Gastroesophageal sphincter (tissue), 4 donors: ENCODE measurements around the gene RPL11. TPM values are rescaled to one million over a fixed set of nuclear protein-coding genes. Genes with fewer than 3 reads are reported as not detected.

ENCODE experiments used
- ATAC-seq: fragments of 150-250 bp; one replicate; pipeline ENCODE4 v1.9.1; 2016; ENCODE audit warnings: mild to moderate bottlenecking, moderate library complexity
- H3K27ac ChIP-seq, 4 donors: fragments of 200-600 bp; sonication (generic) in 3 of 4; 1 replicate in 3 of 4; 2 replicates in 1 of 4; pipeline ENCODE4 v1.5.1; 2016 to 2019
- H3K27me3 ChIP-seq: fragments of 200-600 bp; sonication (generic); one replicate; pipeline ENCODE4 v1.5.1; 2019
- H3K36me3 ChIP-seq, 2 donors: fragments of 200-600 bp; sonication (generic); one replicate each; pipeline ENCODE4 v1.5.1; 2019; ENCODE audit warnings: control low read depth in 1 of 2
- H3K4me1 ChIP-seq, 3 donors: fragments of 200-600 bp; sonication (generic); 1 replicate in 2 of 3; 2 replicates in 1 of 3; pipeline ENCODE4 v1.5.1; 2016 to 2019; ENCODE audit warnings: control low read depth in 2 of 3
- H3K4me3 ChIP-seq, 2 donors: fragments of 200-600 bp; sonication (generic); one replicate each; pipeline ENCODE4 v1.5.1; 2019; ENCODE audit warnings: mild to moderate bottlenecking in 1 of 2, moderate library complexity in 1 of 2
- H3K9me3 ChIP-seq, 3 donors: fragments of 200-600 bp; sonication (generic); one replicate each; pipeline ENCODE4 v1.5.1; 2017 to 2019; ENCODE audit warnings: control low read depth in 2 of 3
- CTCF ChIP-seq, 4 experiments: fragments of 200-600 bp in 2 of 4; fragments of 450-650 bp in 2 of 4; sonication (generic) in 1 of 4; IDR thresholded peaks; one replicate each; pipeline ENCODE4 v1.5.1; 2017 to 2019; ENCODE audit warnings: antibody characterized with exemption in 4 of 4, mild to moderate bottlenecking in 2 of 4, moderate library complexity in 2 of 4
- EP300 ChIP-seq: sonication (generic); formaldehyde crosslinking; IDR thresholded peaks from one replicate; pipeline ENCODE4 v1.6.1; 2017; ENCODE audit warnings: antibody characterized with exemption, mild to moderate bottlenecking
- POLR2A ChIP-seq, 2 donors: fragments of 450-650 bp; IDR thresholded peaks; one replicate each; pipeline ENCODE4 v1.6.1; 2017; ENCODE audit warnings: antibody characterized with exemption in 2 of 2, mild to moderate bottlenecking in 2 of 2, moderate library complexity in 1 of 2
- POLR2AphosphoS5 ChIP-seq: sonication (generic); formaldehyde crosslinking; IDR thresholded peaks from one replicate; pipeline ENCODE4 v1.6.1; 2017; ENCODE audit warnings: antibody characterized with exemption
- WGBS, 2 donors: methylation state at CpG; one replicate each; pipeline ENCODE4 v1.1.5; 2018; ENCODE audit warnings: low coverage in 1 of 2; 5-methylcytosine and 5-hydroxymethylcytosine counted together
- total RNA-seq, 4 donors: library from RNA; depleted of rRNA; stranded (reverse); fragments of >200 nt; gene quantifications; one replicate each; pipeline ENCODE4 v1.1.0, GENCODE V29; 2016

The RPL11 gene
- total RNA-seq, 4 donors from 2014 or later = 636 to 1,268 (median 935) TPM

- H3K27ac ChIP-seq = peak within 1 kb of the TSS; percentile 89 to 97 (median 96)
- WGBS, 2 donors = 0% methylated on average over 10 of the region's 119 CpGs; no CpG with 5 or more reads in 1 of the 2 donors
- H3K36me3 ChIP-seq = peaks cover 0 to 7% of the 10 kb centered on the region in 2 donors
- H3K4me1 ChIP-seq = peaks cover 7 to 52% (median 11%) of the 10 kb centered on the region in 3 donors
- peak; percentile 90 for ATAC-seq
- H3K9me3 ChIP-seq = no peaks in the 10 kb centered on the region
- peak; percentile 68 for TF ChIP-seq POLR2AphosphoS5
- no peak for TF ChIP-seq EP300
- TF ChIP-seq CTCF (IDR thresholded peaks at IDR 0.05) = no peak
- peak; percentile 68 to 81 for TF ChIP-seq POLR2A (IDR thresholded peaks at IDR 0.05)
- no peaks in the 10 kb centered on the region for H3K27me3 ChIP-seq
- peak within 1 kb of the TSS; percentile 89 to 100 for H3K4me3 ChIP-seq
These were observed 51.9 kb downstream of the RPL11 start, which contains the start of gene ELOA for GRCh38 chr1:23743287-23744152. TSS of gene ELOA (plus strand) at chr1:23743471. CDS start at chr1:23743504, 33 bp downstream.

DNA sequence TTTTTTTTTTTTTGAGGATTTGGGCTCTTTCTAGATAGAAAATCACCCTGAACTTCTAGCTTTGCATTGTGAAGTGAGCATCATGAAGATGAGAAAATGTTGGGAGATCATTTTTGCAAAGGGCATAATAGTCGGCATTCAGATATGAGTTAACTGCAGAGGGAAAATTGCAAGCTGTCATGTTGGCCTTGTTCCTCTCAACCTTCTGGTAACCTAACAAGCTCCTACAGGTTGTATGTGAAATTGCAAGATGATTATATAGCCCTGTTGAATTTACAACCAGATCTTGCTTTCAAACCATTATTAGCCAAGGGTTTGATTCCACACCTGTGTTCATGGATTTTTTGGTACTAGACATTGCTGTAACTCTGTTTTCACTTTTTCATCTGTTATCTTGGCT is 53.9 kb downstream of the RPL11 start:
- Histone ChIP-seq H3K9me3 (no peaks in the 10 kb centered on the region), H3K36me3 (peaks cover 0 to 20% of the 10 kb centered on the region in 2 donors), H3K27me3 (no peaks in the 10 kb centered on the region), H3K27ac (no peak overlapping the region), H3K4me3 (no peak overlapping the region), H3K4me1 (peaks cover 7 to 54% (median 11%) of the 10 kb centered on the region in 3 donors)
- WGBS, 2 donors = 47 to 56% methylated on average over 1 of the region's 1 CpG
- ATAC-seq = no peak
- TF ChIP-seq POLR2AphosphoS5 (no peak), CTCF (IDR thresholded peaks at IDR 0.05) (peak in 2 of 4 experiments; percentile 20 to 27)

Other genes with a start within 250 kb of the RPL11 start
- 10 to 100 TPM; 21.3 to 37.7 (median 31.0) TPM for gene ASAP3, start 207.6 kb upstream of the RPL11 start, total RNA-seq
- gene E2F2, start 160.6 kb upstream of the RPL11 start, total RNA-seq = under 1 TPM in 2 of 4 donors, not detected in 2; 0.08 to 0.17 TPM
- gene ID3, start 132.3 kb upstream of the RPL11 start, total RNA-seq = 100 to 1,000 TPM; 144 to 270 (median 221) TPM
- gene ELOA, start 51.7 kb downstream of the RPL11 start, total RNA-seq = 10 to 100 TPM; 37.8 to 41.9 (median 41.4) TPM
- gene PITHD1, start 86.6 kb downstream of the RPL11 start, total RNA-seq = 10 to 100 TPM; 56.3 to 77.6 (median 60.8) TPM
- gene LYPLA2, start 99.3 kb downstream of the RPL11 start, total RNA-seq = 10 to 100 TPM; 25.7 to 30.4 (median 29.2) TPM
- 10 to 100 TPM in 3 of 4 donors, 1 to 10 TPM in 1; 7.4 to 25.2 (median 12.9) TPM for gene GALE, start 108.9 kb downstream of the RPL11 start, total RNA-seq
- gene HMGCL, start 133.6 kb downstream of the RPL11 start, total RNA-seq = 10 to 100 TPM; 24.1 to 61.0 (median 47.2) TPM
- 10 to 100 TPM; 20.3 to 44.4 (median 23.5) TPM for gene FUCA1, start 176.5 kb downstream of the RPL11 start, total RNA-seq
- gene CNR2, start 221.6 kb downstream of the RPL11 start, total RNA-seq = not detected